Activated CD8-positive, alpha-beta memory T cell treated with anti-CD3 and anti-CD28 coated beads, Interleukin-2, amount 50 U/mL, for 4 hours (primary cell): ENCODE measurements around the gene NDE1.
A peak's percentile ranks its signal among the peaks of the same experiment; 100 is the strongest.
"Not testable (repeated sequence)": the region's sequence is repeated elsewhere in the genome, so short reads cannot be mapped to it uniquely, and the experiment has no call there.

ENCODE experiments used
- DNase-seq: peaks from one replicate; pipeline ENCODE4 v3.0.0-alpha.2; 2020

NDE1 gene

DNA sequence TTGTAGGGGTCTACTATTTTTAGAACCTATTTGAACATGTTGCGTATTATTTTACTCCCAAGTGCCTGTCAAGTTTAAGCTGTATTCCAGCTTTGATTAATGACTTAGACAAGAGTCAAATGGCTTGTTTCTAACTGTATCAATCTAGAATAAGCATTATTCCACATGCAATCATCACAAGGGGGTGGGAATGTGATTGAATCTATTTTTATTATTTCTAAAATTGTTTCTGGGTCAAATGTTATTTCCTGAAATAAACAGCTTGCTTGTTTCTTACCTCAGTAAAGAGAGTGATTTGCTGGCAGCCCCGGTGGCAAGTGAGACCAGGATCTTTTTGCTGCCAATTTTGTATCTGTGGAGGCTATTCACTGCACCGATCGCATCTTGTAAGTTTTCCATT, 28.6 kb upstream of the NDE1 start:
- no peak for DNase-seq

DNA sequence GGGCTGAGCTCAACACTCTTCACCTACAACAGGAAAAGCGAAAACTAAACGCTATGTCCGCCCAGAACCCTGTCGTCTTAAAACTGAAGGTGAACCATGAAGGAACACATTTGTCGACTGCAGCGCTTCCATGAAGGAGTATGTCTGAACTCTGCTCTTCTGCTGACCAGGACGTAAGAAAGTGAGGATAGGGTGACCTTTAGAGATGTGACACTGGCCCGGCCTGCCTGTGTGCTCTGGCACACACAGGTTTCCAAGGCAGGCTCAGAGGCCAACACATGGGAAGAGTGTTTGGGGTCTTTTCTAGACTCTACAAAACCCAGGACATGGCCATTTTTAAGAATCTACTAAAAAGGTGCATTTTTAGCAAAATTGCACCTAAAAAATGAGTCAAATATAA, 28.2 kb upstream of the NDE1 start:
- no peak for DNase-seq

DNA sequence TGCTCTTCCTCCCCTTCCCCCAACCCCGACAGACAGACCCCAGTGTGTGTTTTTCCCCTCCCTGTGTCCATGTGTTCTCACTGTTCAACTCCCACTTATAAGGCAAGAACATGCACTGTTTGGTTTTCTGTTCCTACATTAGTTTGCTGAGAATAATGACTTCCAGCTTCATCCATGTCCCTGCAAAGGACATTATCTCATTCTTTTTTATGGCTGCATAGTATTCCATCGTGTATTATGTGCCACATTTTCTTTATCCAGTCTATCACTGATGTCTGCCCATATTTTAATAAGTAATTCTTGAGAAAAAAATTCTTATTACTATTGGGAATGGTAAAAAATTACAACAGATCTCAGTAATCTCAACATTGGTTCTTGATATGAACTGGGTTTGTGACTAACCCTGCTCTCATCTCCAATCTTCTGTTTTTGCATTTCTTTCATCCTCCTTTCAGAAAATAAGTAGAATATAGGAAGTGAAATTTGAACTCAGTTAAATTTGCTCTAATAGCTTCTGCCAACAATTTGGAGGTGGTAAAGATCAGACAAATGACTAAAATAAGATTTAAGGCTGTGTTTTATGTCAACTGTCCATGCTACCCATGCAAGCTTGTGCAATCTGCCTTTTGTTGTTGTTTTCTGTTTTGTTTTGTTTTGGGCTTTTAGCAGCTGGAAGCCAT, 18.2 kb upstream of the NDE1 start:
- no peak for DNase-seq

DNA sequence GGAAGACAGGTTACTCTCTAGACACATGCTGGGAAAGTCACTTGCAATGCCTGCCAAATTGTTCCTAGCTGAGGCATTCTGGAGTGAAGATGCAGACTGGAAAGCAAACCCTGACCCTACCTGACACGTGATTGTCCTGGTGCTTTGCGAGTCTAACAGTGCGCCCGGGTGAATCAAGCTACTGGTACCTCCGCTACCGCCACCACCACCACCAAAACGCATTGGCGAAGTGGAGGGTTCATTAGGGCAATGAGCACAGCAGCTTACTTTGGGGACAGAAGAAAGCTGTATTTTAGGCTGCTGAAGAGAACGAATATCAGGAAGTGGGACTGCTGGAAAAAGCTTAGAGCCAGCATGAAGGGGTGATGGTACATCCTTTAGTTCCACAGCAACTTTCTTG, 14.1 kb upstream of the NDE1 start:
- DNase-seq = no peak

DNA sequence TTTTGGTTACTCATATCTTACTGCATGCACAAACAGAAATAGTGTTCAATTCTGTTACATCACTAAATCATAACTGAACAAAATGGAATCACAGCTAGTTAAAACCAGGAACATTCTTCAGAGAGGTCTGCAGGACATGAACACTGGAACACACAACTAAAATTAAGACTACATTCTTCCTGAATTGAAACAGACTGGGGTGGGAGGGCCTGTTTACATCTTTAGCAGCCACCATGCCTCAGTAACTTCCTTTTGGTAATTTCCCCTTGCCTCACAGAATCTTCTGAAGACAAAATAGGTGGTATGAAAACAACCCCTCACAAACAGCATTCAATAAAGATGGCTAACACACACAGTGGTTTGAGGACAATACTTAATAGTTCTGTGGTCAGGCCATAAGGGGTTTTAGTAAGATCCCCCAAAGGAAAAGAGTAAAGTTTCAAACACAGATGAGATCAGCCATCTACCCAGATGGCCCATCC, 13.6 kb upstream of the NDE1 start:
- DNase-seq = no peak

DNA sequence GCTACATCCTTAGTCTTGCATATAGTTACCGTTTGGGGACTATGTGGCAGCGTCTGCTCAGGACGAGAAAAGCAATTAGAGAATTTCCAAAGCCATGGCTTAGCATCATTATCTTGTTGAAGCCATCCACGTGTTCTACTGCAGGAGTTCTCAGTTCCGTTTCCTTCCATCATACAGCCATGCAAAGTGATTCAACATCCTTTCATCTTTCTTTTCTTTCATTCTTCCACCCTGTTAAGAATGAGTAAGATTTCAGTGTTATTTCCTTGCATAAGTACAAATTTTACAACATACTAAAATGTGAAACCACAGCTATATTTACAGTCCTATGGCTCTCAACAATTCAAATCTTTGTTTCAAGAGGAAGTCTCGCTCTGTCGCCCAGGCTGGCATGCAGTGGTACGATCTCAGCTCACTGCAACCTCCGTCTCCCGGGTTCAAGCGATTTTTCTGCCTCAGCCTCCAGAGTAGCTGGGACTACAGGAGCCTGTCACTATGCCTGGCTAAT, 10.9 kb upstream of the NDE1 start:
- DNase-seq = peak; percentile 21

DNA sequence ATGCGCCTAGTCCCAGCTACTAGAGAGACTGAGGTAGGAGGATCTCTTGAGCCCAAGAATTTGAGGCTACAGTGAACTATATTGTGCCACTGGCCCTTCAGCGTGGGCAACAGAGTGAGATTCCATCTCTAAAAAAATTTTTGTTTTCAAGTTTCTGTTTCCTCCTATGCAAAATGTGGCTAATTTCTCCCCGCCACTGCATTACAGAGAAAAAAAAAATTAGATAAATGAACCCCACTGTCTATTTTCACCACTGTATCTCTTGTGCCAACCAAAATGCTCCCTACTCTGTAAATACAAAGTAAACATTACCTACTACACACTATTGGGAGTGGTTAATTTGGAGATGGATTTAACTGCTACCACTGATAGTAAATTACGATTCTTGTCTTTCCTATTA, 9.1 kb upstream of the NDE1 start:
- DNase-seq = no peak

DNA sequence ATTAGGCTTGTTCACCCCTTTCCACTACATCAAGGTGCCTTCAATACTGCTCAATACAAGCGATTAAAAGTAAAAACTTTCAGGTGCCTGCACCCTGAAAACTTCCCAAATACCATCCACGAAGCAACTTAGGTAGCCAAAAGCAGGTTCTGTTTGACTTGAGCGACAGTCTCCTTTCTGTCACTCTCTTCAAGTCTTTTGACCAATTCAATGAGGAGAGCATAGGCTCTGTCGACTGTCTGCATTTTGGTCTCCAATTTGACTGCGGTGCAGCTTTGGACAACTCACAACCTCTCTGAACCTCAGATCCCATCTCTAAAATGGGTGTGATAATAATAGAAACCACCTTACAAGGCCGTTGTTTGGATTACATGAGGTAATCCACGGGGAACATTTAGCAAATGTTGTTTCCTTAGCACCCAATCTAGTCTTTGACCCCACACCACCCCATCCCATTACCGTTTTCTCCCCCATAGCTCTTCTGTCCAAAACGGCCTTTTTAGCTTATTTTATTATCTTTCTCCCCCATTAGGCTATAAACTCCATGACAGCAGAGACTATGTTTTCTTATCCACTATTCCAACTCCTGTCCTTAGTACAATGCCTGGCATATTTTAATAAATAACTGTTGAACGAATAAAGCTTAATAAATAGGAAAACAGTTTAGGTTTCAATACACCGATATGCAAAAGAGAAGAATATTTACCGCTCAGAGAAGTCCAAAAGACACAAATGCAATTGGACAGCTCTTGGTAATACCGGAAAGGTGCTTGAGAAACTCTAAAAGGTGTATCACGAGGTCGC, 8.1 kb upstream of the NDE1 start:
- no peak for DNase-seq

DNA sequence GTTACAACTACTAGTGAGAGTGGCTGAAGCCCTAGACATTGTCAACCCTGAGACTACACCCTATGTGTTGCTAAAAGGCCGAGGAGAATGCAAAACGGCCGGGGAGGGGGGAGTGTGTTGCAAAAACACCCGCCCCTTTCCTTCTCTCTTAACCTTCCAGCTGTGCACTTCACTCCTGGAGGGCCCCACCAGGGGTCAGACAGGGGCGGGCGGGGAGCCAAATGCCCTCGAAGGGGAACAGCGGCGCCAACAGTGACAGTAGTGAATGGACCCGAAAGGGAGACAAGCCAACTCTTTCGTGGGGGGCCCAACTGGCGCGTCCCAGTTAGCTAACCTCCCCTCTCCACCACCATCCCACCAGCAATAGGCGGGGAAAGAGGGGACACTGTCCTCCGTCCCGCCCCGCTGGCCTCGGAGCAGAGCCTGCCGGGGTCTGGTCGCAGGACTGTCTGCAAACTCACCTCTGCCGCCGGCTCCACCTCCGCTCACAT, 7.4 kb upstream of the NDE1 start:
- DNase-seq = peak; percentile 75

DNA sequence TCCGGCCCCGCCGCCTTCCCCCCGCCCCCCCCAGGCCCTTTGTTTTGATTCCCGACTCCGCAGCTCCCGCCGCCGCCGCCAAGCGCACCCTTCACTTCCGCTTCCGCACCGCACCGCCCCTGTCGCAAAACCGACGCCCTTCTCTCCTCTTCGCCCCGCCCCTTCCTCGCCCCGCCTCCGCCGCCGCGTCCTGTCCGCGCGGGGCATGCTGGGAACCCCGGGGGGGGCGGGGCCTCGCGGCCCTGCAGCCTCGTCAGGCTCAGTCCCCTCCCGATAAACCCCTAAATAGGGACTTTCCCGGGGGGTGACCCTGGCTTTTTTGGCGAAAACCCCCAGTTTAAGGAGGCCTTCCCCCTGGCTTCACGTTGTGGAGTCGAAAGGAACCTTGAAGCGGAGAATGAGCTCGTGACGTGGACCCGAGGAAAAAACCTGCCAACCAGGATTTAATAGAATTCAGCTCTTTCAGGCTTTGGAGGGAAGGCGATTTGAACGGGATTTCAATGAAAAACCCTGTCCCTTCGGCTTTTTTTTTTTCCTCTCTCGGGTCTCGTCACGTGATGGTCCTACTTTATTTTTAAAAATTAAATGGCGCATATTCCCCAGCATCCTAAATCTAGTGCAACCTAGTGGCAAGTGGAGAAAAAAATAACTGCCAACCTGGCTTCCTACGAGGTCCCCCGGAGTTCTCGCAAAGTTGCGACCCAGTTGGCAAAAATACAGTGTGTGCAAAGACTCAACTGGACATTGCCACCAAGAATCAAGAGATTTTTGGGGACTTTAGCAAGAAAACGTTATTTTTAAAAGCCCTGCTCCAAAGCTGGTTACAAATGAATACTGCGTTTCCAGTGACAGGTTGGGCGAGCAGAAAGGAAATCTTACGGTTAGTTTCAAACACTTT, 6.7 kb upstream of the NDE1 start, which contains the start of gene MARF1:
Gene MARF1 (minus strand): TSS at position 107 of the 898 bp plus-strand sequence. CDS start 3,921 bp downstream, outside the sequence.
- DNase-seq = peak; percentile 100

DNA sequence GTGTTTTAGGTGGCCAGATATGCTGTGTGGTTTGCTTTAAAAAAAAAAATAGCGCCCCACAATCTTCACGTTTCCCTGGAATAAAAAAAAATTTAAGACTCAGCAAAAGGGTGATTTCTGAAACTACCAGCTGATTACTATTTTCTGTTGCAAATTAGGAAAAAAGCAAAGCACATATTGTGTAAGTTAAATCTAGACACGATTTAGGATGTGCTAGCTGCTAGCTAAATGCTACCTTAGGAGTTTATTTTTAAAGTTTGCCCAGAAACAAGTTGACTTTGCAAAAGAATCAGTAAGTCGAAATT, 6.1 kb upstream of the NDE1 start:
- DNase-seq = no peak

DNA sequence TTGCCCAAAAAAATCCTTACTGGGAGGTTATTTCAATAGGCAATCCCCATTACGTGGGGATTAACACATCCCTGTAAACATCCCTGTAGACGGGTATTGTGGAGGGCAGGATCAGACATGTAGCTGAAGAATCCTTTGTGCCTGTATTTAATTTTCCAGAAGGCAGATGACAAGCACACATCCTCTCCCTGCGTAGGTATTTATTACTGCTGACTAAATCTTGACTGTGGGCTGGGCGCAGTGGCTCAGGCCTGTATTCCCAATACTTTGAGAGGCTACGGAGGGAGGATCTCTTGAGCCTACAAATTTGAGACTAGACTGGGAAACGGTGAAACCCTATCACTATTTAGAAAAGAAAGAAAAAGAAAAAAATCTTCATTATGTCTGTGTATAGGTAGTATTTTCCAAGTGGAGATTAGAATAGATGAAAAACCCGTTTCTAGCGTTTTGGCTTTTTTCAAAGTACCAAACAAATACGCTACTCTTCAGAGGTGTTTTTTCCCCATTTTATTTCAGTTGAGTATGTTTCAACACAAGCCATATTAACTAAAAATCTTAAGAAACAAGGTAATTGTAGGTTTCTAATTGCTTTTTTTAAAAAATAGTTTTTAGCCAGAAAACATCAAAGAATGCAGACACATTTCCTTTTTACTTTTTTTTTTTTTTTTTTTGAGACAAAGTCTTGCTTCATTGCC, 5.6 kb upstream of the NDE1 start:
- no peak for DNase-seq

DNA sequence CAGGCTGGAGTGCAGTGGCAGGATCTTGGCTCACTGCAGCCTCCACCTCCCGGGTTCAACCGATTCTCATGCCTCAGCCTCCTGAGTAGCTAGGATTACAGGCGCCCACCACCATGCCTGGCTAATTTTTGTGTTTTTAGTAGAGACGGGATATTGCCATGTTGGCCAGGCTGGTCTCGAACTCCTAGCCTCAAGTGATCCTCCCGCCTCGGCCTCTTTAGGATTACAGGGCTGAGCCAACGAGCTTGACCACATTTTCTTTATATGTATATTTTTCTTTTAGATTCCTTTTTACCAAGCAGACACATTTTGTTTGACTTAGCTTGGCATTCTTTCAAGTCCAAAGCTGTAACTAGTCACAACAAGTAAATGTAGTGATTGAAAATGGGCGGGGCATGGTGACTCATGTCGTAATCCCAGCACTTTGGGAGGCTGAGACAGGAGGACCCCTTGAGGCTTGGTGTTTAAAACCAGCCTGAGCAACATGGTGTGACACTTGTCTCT, 5.0 kb upstream of the NDE1 start:
- peak; percentile 32 for DNase-seq

DNA sequence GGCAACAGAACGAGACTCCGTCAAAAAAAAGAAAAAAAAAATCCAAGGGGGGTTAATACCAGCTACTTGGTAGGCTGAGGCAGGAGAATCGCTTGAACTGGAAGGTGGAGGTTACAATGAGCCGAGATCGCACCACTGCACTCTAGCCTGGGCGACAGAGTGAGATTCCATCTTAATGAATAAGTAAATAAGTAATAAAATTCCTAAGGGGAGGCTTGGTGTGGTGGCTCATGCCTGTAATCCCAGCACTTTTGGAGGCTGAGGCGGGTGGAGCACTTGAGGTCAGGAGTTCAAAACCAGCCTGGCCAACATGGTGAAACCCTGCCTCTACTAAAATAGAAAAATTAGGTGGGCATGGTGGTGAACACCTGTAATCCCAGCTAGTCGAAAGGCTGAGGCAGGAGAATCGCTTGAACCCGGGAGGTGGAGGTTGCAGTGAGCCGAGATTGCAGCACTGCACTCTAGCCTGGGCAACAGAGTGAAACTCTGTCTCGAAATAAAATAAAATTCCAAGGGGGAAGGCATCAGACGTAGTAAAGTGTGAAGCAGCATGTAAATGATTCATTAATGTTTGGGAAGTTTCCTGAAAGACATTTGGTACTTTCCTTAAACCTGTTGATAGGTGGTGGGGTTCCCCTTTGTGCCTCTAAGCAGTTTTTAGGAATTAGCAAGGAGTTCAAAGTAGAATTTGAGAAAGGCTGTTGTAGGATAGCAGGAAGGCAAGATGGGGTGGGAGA, 3.3 kb upstream of the NDE1 start:
- DNase-seq = not testable (repeated sequence)

DNA sequence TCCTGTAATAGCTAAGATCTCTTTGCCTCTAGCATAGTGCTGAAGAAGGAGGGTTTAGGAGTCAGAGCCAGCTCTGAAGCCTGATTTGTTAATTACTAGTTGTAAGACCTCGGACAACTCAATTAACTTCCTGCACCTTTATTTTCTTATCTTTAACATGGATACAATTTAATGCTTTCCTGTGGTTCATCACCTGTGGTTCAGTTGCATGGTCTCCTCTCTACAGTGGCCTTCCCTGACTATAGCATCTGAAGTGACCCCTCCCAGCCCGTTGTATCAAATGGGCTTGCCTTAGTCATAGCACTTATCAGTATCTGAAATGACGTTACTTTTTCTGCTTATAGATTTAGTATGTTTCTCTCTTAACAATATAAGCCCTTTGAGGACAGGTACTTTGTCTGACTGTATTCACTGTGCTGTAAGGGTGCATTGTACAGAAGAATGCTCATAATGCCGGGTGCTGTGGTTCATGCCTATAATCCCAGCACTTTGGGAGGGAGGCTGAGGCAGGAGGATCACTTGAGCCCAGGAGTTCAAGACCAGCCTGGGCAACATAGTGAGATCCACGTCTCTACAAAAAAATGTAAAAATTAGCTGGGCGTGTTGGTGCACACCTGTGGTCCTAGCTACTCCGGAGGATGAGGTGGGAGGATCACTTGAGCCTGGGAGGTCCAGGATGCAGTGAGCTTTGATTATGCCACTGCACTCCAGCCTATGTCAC, 2.6 kb upstream of the NDE1 start:
- no peak for DNase-seq

DNA sequence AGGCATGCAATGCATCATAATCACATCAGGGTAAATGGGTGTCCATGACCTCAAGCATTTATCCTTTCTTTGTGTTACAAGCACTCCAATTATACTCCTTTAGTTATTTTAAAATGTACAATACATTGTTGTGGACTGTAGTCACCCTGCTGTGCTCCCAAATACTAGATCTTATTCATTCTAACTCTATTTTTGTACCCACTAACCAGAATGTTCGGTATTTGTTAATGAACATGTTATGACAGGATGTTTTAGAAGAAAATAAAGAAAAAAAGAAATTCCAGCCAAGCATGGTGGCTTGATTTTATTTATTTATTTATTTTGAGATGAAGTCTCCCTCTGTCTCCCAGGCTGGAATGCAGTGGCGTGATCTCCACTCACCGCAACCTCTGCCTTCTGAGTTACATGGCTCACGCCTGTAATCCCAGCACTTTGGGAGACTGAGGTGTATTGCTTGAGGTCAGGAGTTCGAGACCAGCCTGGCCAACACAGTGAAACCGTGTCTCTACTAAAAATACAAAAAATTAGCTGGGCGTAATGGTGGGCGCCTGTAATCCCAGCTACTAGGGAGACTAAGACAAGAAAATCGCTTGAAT, 1.8 kb upstream of the NDE1 start:
- DNase-seq = no peak

DNA sequence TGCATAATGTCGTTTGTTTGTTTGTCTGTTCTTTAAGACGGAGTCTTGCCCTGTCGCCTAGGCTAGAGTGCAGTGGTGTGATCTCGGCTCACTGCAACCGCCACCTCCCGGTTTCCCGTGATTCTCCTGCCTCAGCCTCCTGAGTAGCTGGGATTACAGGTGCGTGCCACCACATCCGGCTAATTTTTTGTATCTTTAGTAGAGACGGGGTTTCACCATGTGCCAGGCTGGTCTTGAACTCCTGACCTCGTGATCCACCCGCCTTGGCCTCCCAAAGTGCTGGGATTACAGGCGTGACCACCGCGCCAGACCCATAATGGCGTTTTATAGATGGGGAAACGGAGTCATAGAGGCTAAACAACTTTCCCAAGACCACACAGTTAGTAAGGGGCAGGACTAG, 734 bp upstream of the NDE1 start:
- not testable (repeated sequence) for DNase-seq

DNA sequence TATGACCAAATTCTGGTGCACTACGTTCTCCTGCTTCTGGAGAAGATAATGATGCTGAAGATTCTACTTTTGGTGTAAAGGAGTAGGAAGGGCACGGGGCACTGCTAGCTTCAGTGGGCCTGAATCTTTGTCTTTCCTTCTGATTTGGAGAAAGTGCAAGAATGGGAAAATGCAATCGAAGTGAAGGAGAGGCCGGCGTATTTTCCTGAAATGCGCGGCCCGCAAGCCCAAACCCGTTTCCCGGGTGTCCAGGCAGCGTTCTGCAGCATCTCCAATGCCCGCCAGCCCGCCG, 372 bp upstream of the NDE1 start:
- no peak for DNase-seq

DNA sequence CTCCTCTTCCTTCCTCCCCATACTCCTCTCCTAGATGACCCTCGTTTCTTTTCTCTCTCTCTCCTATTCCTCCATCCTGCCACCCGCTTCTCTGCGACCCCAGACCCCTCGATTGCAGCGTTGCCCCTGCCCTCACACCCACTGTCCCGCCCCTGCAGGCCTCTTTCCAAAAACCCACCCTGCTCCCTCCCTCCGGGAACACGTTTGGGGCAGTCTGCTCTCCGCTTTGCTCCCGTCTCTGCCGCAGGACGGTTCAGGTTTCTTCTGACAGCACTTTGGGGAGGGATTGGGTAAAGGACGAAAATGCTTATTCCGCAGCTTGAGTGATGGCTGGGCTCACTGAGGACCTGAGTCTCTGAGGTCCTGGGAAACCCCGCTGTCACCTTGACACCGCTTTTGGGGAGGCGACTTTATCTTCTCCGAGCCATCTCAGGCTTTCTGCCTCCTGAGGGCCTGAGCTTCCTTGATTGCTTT, 690 bp downstream of the NDE1 start:
- peak; percentile 43 for DNase-seq

DNA sequence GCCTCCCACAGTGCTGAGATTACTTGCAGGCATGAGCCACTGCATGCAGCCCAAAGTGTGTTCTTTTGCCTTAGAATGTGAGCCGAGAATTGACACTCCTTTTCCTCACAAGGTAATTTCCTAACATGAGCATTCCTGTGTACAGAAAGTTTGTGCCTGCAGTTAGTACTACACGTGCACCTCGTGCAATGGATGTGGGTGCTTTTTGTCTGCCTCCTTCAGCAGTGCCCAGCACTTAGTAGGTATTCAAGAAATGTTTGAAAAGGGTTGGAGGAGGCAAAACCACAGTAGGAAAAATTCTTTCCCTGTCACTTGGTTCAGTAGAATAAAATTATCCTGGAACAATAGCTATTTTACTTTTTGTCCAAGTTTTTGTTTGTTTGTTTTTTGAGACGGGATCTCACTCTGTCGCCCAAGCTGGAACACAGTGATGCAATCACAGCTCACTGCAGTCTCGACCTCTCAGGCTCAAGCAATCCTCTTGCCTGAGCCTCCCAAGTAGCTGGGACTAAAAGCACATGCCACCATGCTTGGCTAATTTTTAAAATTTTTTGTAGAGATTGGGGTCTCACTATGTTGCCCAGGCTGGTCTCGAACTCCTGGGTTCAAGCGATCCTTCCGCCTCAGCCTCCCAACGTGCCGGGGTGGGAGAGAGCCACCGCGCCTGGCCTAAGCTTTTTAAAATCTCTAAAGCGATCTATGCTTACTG, 2.4 kb downstream of the NDE1 start:
- no peak for DNase-seq
